Hematopoietic multipotent progenitor cell treated with erythropoietin and hydrocortisone succinate and interleukin-3 and kit ligand, for 6 days (in vitro differentiated cells): Measurements from ENCODE around the gene NDUFS3.
"Not testable (repeated sequence)": the region's sequence is repeated elsewhere in the genome, so short reads cannot be mapped to it uniquely, and the experiment has no call there.

Experiments used
- DNase-seq: peaks from one replicate; pipeline ENCODE4 v3.0.0-alpha.2; 2015

Gene NDUFS3

GRCh38 chr11:47578524-47579494 lies at the start of gene NDUFS3, which contains the start of gene KBTBD4:
Gene NDUFS3, plus strand, starts transcription at chr11:47579074. Its CDS starts 18 bp downstream, at chr11:47579092.
Gene KBTBD4, minus strand, starts transcription at chr11:47578970. Its CDS starts 19 bp downstream, at chr11:47578951.
- peak; percentile 93 for DNase-seq

GRCh38 chr11:47529951-47530350 lies 48.9 kb upstream of the NDUFS3 start:
- DNase-seq = no peak

GRCh38 chr11:47530721-47531120 lies 48.2 kb upstream of the NDUFS3 start:
- DNase-seq = not testable (repeated sequence)

GRCh38 chr11:47531666-47532065 lies 47.2 kb upstream of the NDUFS3 start:
- no peak for DNase-seq

- DNase-seq = no peak
Observed at GRCh38 chr11:47532597-47533213, 46.2 kb upstream of the NDUFS3 start.

GRCh38 chr11:47533690-47534151 lies 45.2 kb upstream of the NDUFS3 start:
- no peak for DNase-seq

GRCh38 chr11:47534704-47535251 lies 44.1 kb upstream of the NDUFS3 start:
- DNase-seq = peak; percentile 59

- no peak for DNase-seq
Observed at GRCh38 chr11:47536915-47537314, 42.0 kb upstream of the NDUFS3 start.

- DNase-seq = no peak
Observed at GRCh38 chr11:47538741-47539565, 39.9 kb upstream of the NDUFS3 start.

GRCh38 chr11:47539681-47540039 lies 39.2 kb upstream of the NDUFS3 start:
- no peak for DNase-seq

GRCh38 chr11:47541070-47541469 lies 37.8 kb upstream of the NDUFS3 start:
- no peak for DNase-seq

GRCh38 chr11:47545298-47545697 lies 33.6 kb upstream of the NDUFS3 start:
- no peak for DNase-seq

GRCh38 chr11:47546274-47546673 lies 32.6 kb upstream of the NDUFS3 start:
- DNase-seq = not testable (repeated sequence)

- DNase-seq = no peak
Observed at GRCh38 chr11:47550288-47551047, 28.4 kb upstream of the NDUFS3 start.

- peak; percentile 76 for DNase-seq
Observed at GRCh38 chr11:47551086-47551485, 27.8 kb upstream of the NDUFS3 start.

GRCh38 chr11:47552056-47552565 lies 26.8 kb upstream of the NDUFS3 start:
- peak; percentile 45 for DNase-seq

GRCh38 chr11:47552566-47553405 lies 26.1 kb upstream of the NDUFS3 start, which contains the start of gene CELF1:
Gene CELF1, minus strand, starts transcription at chr11:47553132. Its CDS starts 53,609 bp downstream, at chr11:47499523.
- DNase-seq = peak; percentile 96

- DNase-seq = peak; percentile 73
Observed at GRCh38 chr11:47553406-47553743, 25.5 kb upstream of the NDUFS3 start.

- not testable (repeated sequence) for DNase-seq
Observed at GRCh38 chr11:47557004-47557403, 21.9 kb upstream of the NDUFS3 start.

- DNase-seq = no peak
Observed at GRCh38 chr11:47558695-47559094, 20.2 kb upstream of the NDUFS3 start.

GRCh38 chr11:47560426-47560825 lies 18.4 kb upstream of the NDUFS3 start:
- DNase-seq = no peak
